Measurements from ENCODE around the gene HHIPL2. TPM values are rescaled to one million over a fixed set of nuclear protein-coding genes. Genes with fewer than 3 reads are reported as not detected.

Gene HHIPL2
- total RNA-seq, 2 experiments from 2014 or later, result 0.22 to 0.77 TPM

DNA sequence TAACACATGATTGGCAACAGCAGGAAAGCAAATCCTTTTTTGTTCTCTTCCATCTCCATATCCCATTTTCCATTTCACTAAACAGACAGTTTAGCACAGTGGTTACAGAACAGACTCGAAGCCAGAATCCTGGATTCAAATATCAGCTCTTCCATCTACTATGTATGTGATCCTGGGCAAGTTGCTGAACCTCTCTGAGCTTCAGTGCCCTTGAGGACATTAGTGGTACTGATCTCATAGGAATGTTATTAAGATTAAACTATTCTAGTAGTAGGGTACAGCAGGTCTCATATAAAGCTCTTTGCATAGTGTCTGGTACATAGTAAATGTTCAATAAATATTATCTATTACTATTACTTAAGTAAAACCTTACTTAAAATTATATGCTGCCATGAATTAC, 13.8 kb upstream of the HHIPL2 start:
- POLR2A ChIA-PET, result no interaction called here
- no peak overlapping the region for H3K27ac Mint-ChIP-seq
- Histone ChIP-seq H3K27ac (ENCODE audit: low read depth in 1 of 2, low read length in 2 of 2) (no peak overlapping the region), H3K4me3 (ENCODE audit: low read length) (no peak overlapping the region), H3K4me1 (ENCODE audit: insufficient read depth, low read length) (no peaks in the 10 kb centered on the region), H3K36me3 (ENCODE audit: insufficient read depth, low read length) (peaks cover 50% of the 10 kb centered on the region), H3K27me3 (ENCODE audit: control insufficient read depth in 1 of 2, insufficient read depth in 2 of 2, low read length in 2 of 2) (no peaks in the 10 kb centered on the region), H3K9me3 (ENCODE audit: control insufficient read depth in 1 of 2, insufficient read depth in 1 of 2, low read length in 2 of 2) (no peaks in the 10 kb centered on the region)
- CTCF ChIA-PET, result interaction anchor here (1.3 kb wide), 1 partner anchor 28 kb away, joined by 3 read pairs; the partner anchor contains the start of gene TAF1A
- H3K4me1 Mint-ChIP-seq (ENCODE audit: low read depth), result no peaks in the 10 kb centered on the region
- H3K27me3 Mint-ChIP-seq, result no peaks in the 10 kb centered on the region
- DNase-seq, result no peak
- H3K4me3 Mint-ChIP-seq, result no peak overlapping the region
- TF ChIP-seq, protein P1, sequence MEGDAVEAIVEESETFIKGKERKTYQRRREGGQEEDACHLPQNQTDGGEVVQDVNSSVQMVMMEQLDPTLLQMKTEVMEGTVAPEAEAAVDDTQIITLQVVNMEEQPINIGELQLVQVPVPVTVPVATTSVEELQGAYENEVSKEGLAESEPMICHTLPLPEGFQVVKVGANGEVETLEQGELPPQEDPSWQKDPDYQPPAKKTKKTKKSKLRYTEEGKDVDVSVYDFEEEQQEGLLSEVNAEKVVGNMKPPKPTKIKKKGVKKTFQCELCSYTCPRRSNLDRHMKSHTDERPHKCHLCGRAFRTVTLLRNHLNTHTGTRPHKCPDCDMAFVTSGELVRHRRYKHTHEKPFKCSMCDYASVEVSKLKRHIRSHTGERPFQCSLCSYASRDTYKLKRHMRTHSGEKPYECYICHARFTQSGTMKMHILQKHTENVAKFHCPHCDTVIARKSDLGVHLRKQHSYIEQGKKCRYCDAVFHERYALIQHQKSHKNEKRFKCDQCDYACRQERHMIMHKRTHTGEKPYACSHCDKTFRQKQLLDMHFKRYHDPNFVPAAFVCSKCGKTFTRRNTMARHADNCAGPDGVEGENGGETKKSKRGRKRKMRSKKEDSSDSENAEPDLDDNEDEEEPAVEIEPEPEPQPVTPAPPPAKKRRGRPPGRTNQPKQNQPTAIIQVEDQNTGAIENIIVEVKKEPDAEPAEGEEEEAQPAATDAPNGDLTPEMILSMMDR (IDR thresholded peaks at IDR 0.05), result no peak
- no peak for ATAC-seq (ENCODE audit: poor library complexity)
- H3K9me3 Mint-ChIP-seq, result no peaks in the 10 kb centered on the region
- H3K36me3 Mint-ChIP-seq (ENCODE audit: low read depth), result peaks cover 84% of the 10 kb centered on the region
- intact Hi-C loops (cut with DNase I, micrococcal nuclease), result loop anchor here in 1 of 2 experiments (2.0 kb wide), 1 partner anchor 13 kb away; no protein-coding TSS in a partner anchor

DNA sequence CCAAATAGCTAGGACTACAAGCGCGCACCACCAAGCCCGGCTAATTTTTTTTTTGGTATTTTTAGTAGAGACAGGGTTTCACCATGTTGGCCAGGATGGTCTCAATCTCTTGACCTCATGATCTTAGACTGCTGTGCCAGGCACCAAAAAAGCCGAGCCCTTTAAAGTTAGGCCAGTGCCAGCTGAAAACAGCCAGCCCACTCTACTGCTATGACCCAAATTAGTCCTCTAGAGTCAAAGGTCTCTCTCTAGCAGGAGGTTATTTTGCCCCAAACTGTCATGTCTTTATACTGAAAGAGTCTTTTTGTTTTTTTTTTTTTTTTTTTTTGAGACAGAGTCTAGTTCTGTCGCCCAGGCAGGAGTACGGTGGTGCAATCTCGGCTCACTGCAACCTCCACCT, 9.7 kb upstream of the HHIPL2 start:
- ChIA-PET POLR2A (no interaction called here), CTCF (no interaction called here)
- ATAC-seq (ENCODE audit: poor library complexity), result no peak
- DNase-seq, result no peak
- H3K36me3 Mint-ChIP-seq (ENCODE audit: low read depth), result peaks cover 75% of the 10 kb centered on the region
- intact Hi-C loops (cut with DNase I, micrococcal nuclease), result no loop called here
- TF ChIP-seq, protein P1 (IDR thresholded peaks at IDR 0.05), result no peak
- Histone ChIP-seq H3K36me3 (ENCODE audit: insufficient read depth, low read length) (peaks cover 38% of the 10 kb centered on the region), H3K9me3 (ENCODE audit: control insufficient read depth in 1 of 2, insufficient read depth in 1 of 2, low read length in 2 of 2) (no peaks in the 10 kb centered on the region), H3K27me3 (ENCODE audit: control insufficient read depth in 1 of 2, insufficient read depth in 2 of 2, low read length in 2 of 2) (no peaks in the 10 kb centered on the region), H3K27ac (ENCODE audit: low read depth in 1 of 2, low read length in 2 of 2) (no peak overlapping the region), H3K4me3 (ENCODE audit: low read length) (no peak overlapping the region), H3K4me1 (ENCODE audit: insufficient read depth, low read length) (no peaks in the 10 kb centered on the region)
- no peaks in the 10 kb centered on the region for H3K27me3 Mint-ChIP-seq
- H3K4me1 Mint-ChIP-seq (ENCODE audit: low read depth), result no peaks in the 10 kb centered on the region
- H3K4me3 Mint-ChIP-seq, result no peak overlapping the region
- H3K9me3 Mint-ChIP-seq, result no peaks in the 10 kb centered on the region
- H3K27ac Mint-ChIP-seq, result no peak overlapping the region

DNA sequence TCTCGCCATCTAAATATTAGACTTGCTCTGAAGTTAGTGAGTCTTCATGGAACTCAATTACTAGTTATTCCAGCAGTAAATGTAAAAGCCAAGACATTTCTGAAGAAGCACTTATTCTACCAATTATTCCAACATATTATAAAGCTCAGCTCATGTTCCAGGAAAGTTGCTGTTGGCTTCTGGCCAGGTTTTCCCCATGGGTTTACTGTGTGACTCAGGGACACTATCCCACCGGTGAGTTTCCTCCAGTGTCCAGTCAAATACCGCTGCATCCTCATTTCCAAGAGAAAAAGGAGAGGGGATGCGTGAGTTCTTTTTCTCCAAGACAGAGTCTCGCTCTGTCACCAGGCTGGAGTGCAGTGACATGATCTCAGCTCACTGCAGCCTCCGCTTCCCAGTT, 9.2 kb upstream of the HHIPL2 start:
- Histone ChIP-seq H3K4me3 (ENCODE audit: low read length) (no peak overlapping the region), H3K4me1 (ENCODE audit: insufficient read depth, low read length) (no peaks in the 10 kb centered on the region), H3K27me3 (ENCODE audit: control insufficient read depth in 1 of 2, insufficient read depth in 2 of 2, low read length in 2 of 2) (no peaks in the 10 kb centered on the region), H3K36me3 (ENCODE audit: insufficient read depth, low read length) (peaks cover 34% of the 10 kb centered on the region), H3K9me3 (ENCODE audit: control insufficient read depth in 1 of 2, insufficient read depth in 1 of 2, low read length in 2 of 2) (no peaks in the 10 kb centered on the region), H3K27ac (ENCODE audit: low read depth in 1 of 2, low read length in 2 of 2) (no peak overlapping the region)
- peaks cover 70% of the 10 kb centered on the region for H3K36me3 Mint-ChIP-seq (ENCODE audit: low read depth)
- ChIA-PET POLR2A (no interaction called here), CTCF (no interaction called here)
- intact Hi-C loops (cut with DNase I, micrococcal nuclease), result no loop called here
- H3K4me3 Mint-ChIP-seq, result no peak overlapping the region
- no peak overlapping the region for H3K27ac Mint-ChIP-seq
- no peak for DNase-seq
- H3K27me3 Mint-ChIP-seq, result no peaks in the 10 kb centered on the region
- no peak for ATAC-seq (ENCODE audit: poor library complexity)
- H3K9me3 Mint-ChIP-seq, result no peaks in the 10 kb centered on the region
- TF ChIP-seq, protein P1 (IDR thresholded peaks at IDR 0.05), result no peak
- no peaks in the 10 kb centered on the region for H3K4me1 Mint-ChIP-seq (ENCODE audit: low read depth)

Data from CD4-positive, alpha-beta T cell (primary cell).